ENCODE measurements around the gene CADM1. TPM values are rescaled to one million over a fixed set of nuclear protein-coding genes. Genes with fewer than 3 reads are reported as not detected.

The CADM1 gene
- total RNA-seq, 1 donor from 2014 or later: 8.8 TPM

DNA sequence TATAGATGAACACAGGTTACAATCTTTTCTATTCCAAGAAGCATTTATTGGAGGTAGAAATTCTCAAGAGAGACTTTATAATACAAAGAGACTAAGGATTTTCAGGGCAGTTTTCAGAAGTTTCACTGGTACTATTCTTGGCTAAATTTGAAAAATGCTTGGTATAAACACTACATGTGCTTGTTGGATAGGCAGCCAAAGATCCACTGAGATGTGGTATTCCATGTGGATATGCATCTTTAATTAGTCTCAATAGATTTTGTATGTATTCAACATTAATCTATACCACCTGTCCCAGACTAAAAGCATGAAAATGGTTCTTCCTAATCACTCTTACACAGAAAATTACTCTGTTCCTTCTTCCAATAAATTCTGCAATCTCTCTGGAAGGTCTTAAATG, 232.6 kb downstream of the CADM1 start:
- no peak for ATAC-seq

DNA sequence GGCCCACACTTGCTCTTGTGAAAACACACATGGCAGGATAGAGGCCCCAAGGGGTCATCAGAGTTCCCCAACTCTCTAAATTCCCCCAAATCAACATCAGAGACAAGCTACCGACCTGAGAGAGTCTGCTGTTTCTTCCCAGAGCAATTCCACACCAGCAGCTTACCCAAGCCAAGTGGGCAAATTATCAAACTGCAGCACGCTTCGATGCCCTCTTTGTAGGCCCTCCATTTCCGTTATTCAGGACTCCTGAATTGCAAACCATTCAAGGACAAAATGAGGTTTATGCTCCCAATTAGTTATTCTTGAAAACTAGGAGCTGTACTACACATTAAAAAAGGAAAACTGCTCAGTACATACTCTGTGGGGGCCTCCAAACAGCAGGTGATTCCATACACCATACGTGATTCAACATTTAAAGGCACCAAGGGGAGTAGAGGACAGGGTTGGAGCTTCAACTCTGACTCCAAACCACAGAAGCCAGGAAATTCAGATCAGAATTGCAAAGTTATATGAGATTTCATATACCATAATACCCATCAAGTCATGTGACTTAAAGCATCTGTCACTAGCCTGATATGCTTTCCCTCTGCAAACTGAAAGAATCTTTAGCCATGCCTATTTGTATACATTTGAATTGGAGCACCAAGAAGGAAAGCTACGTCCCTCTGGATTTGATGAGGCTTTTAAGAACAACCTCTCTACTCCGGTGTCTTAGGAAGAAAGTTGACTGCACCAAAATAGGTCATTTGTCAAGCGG, 234.8 kb downstream of the CADM1 start:
- ATAC-seq: no peak

- no peak for ATAC-seq
Measured at GRCh38 chr11:115267871-115268270, 236.3 kb downstream of the CADM1 start.

DNA sequence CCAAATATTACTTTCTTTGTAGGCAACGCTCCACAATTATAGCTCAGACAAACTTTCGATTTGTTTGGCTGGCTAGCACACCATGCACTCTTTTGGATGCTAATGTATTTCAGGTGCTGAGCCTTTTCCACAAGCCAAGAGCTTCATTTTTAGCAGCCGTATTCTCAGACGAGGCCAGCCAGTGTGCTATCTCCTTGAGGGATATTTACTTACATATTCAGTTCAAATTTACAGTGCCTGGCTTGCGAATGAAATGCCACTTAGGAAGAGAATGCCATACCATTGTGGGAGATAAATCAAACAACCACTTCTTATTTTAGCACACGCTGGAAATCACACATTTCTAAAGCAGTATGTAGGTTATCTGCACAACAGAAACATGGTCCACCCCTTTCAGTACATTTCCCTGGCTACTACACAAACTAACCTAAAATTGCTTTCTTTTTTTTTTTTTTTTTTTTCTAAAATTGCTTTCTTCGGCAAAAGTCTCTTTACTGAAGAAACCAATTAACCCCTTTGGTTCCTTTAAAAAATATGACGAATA, 236.9 kb downstream of the CADM1 start:
- ATAC-seq: no peak

DNA sequence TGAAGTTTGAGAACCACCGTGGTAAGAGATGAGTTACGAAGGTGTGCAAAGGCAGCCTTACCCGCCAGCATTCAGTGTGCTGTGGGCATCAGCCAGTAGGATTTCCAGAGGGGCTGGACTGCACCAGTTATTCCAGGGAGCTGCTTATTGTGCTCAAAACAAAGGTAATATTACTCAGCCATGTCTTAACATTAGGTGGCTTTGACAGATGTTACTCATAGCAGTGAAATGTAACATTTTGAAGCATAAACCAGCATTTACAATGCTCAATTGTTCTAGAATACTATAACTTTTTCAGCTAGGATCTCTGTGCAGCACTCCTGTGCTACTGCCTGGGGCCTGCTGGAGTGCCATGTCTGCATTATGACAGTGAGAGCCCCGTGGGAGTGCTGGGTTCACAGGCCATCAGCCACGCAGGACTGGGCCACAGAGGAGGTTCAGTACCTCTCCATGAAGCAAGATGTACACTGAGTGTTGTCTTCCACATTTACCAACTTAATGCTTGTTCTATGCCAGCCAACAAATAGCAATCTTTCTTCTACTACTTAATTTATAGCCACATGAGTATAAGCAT, 238.1 kb downstream of the CADM1 start:
- no peak for ATAC-seq

GRCh38 chr11:115263799-115264656, 240.2 kb downstream of the CADM1 start:
- ATAC-seq: no peak

DNA sequence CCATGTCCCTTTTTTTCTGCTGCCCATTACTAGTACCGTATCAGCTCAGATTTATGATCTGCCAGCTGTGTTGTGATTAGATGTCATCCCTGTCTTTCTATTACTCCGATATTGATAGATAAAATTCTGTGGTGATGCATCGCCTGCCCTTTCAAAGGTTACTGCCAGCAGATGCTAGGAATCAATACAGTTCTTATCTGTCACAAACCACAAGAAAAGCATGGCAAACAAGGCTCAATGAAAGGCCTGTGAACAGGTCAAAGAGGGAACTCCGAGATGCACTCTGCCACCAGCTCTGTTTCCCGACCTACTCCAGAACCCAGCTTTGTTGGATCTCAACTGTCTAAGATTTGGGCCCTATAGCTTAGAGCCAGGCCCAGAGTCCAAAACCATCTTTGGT, 246.0 kb downstream of the CADM1 start:
- ATAC-seq: no peak

GRCh38 chr11:115257678-115258077, 246.5 kb downstream of the CADM1 start:
- ATAC-seq: no peak

GRCh38 chr11:115257270-115257669, 246.9 kb downstream of the CADM1 start:
- no peak for ATAC-seq

DNA sequence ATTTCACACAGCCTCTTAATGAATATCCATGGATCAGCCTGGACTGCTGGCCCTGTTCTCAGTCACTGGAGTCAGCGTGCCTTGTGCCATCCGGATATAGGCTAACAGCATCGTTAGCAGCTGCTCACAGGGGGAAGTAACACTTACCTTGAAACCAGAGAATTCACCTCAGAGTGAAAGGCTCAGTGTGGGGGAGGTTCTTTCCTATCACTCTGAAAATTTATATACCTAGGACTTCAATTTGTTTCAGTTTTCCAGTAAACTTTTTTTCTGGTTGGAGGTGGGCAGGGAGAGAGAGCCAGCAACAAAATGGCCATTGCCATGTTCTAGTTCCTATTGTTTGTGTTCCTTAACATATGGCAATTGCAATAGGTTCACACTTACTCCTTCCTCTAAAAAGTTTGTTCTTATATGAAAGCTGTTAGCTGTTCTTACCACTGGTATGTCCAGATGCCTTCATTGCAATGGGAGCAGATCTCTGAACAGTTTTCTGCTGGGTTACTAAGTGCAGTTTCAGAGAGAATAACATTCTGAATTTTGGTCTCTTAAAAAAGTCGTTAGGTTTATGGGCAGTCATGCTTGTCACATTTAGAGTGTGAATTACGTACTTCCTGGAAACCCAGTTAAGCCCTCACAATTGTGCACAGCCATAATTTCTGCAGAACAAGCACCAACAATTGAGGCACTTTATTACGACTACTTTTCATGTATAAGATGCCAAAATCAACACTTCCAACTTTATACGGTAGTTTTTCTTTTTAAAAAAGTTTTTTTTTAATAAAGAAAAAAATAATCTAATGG, 247.6 kb downstream of the CADM1 start:
- ATAC-seq: no peak

DNA sequence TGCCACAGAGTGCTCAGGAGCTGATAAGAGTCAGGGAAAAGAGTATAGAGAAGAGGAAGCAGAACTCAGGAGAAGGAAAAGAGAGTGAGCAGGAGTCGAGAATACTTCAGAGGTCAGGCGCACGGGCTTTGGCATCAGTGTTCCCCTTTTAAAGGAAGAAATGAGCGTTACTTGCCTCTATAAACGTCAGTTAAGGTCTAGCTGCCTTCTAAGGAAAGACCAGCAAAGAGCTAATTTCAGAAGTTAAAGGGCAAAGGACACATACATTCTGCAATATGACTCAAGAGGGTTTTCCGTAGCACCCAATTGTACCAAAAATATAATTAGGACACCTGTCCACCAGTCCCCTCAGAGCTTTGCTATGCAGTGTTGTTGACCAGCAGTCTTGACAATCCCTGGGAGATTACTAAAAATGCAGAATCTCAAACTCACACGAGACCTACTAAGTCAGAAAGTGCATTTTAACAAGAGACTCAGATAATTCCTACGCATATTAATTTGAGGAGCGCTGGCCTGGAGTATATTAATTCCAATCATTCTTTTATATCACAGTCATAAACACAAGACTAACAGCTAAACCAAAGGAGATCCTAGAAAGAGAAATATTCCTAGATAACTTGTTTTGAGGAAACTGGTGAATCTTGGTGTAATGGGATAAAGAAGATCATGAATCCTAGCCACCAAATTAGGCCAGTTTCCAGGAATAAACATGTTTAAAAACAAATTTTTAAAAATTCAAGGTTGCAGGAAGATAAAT, 249.0 kb downstream of the CADM1 start:
- ATAC-seq: no peak

GRCh38 chr11:115251126-115251525, 253.1 kb downstream of the CADM1 start:
- ATAC-seq: no peak

DNA sequence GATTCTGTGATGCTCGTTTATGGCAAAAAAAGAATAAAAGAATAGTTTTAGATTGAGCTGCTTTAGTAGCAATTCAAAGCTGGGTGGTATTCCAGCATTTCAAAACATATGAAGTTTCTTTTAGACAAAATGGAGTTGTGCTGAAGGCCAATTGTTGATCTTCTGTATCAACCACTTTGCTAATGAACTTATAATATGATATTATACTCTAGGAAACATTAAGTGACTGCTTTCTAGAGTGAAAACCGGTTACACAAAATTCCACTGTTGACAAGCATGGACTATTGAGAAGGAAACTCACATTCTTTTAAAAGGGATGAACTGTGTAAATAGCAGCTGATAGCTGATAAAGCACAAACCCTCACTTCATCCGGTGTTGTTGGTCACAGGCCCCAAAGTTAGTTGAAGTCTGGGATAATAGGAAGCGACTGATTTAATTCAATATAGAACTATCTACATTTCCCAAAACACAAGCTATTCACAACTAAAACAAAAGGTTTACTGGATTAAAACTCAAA, 255.1 kb downstream of the CADM1 start:
- no peak for ATAC-seq

GRCh38 chr11:115247953-115248352, 256.3 kb downstream of the CADM1 start:
- ATAC-seq: no peak

- no peak for ATAC-seq
Measured at GRCh38 chr11:115247361-115247760, 256.9 kb downstream of the CADM1 start.

- ATAC-seq: no peak
Measured at GRCh38 chr11:115244758-115245157, 259.5 kb downstream of the CADM1 start.

GRCh38 chr11:115244296-115244695, 259.9 kb downstream of the CADM1 start:
- ATAC-seq: no peak

DNA sequence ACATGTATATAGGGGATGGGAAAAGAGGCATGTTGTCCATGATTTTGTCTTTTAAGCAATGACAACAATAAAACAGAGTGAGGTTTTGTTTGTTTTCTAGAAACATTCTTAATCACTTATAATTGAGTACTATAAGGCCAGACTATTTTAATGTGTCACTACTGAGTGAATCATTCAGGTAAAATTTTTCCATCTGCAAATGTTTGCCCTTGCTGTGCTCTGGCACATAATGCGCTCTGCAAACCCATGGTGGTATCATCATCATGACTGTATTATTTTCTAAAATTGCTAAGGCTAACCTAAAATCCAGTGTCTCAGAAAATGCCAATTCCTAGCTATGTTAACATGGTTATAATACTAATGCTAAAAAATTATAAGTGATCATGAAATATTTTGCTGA, 261.2 kb downstream of the CADM1 start:
- no peak for ATAC-seq

- ATAC-seq: no peak
Measured at GRCh38 chr11:115241899-115242298, 262.3 kb downstream of the CADM1 start.

DNA sequence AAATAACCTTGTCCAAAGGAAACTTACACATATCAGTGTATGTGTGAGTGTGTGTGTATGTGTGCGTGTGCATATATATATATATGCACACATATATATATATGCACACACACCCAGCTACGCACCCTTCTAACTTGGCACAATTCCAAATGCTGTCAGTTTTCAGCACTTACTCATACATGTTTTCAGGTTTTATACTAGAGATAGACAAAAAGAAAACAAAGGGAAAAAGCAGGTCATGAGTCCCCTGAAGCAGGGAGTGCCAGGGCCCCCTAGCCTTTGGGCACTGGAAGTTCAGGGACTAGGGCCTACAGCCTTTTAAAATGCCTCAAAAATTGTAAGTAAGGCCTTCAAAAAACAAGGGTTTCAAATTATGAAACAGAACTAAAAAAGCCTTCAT, 265.4 kb downstream of the CADM1 start:
- no peak for ATAC-seq

- no peak for ATAC-seq
Measured at GRCh38 chr11:115238086-115238485, 266.1 kb downstream of the CADM1 start.

Data from esophagus mucosa (tissue), 1 donor.